CD4-positive, alpha-beta T cell (primary cell): ENCODE data around the gene VIPR1. TPM values are rescaled to one million over a fixed set of nuclear protein-coding genes. Genes with fewer than 3 reads are reported as not detected.

Source experiments
- ATAC-seq: fragments of 200-7000 bp; cut with Tn5 transposase; one replicate; pipeline ENCODE4 v1.10.0; 2022; ENCODE audit warnings: mild to moderate bottlenecking; ENCODE audit not compliant: poor library complexity
- CTCF ChIA-PET: fragments of 350-600 bp; sonication (Branson Sonifier 250); formaldehyde crosslinking; loops from one replicate; lab custom pipeline; 2021; ENCODE audit warnings: antibody characterized with exemption, inconsistent platforms; lab: Charles Lee
- POLR2A ChIA-PET: fragments of 350-600 bp; sonication (Branson Sonifier 250); formaldehyde crosslinking; loops from one replicate; lab custom pipeline; 2021; ENCODE audit warnings: antibody characterized with exemption, inconsistent platforms; lab: Charles Lee
- DNase-seq, 14 experiments: peaks; one replicate each; pipeline ENCODE4 v3.0.0-alpha.2; 2013 to 2020; ENCODE audit warnings: mixed read lengths in 2 of 14
- H3K27ac ChIP-seq, 2 donors: one replicate each; pipeline versions ENCODE4 v1.5.1 to v1.7.0; 2013; ENCODE audit warnings: low read length in 2 of 2, low read depth in 1 of 2, mild to moderate bottlenecking in 1 of 2
- H3K27me3 ChIP-seq, 2 experiments: 1 replicate in 1 of 2; 2 replicates in 1 of 2; pipeline versions ENCODE4 v1.6.1 to v1.7.0; 2013; ENCODE audit warnings: low read length in 2 of 2, control low read depth in 1 of 2, mild to moderate bottlenecking in 1 of 2, moderate library complexity in 1 of 2; ENCODE audit not compliant: insufficient read depth in 2 of 2, control insufficient read depth in 1 of 2
- H3K36me3 ChIP-seq: one replicate; pipeline ENCODE4 v1.6.1; 2013; ENCODE audit warnings: low read length, control low read depth; ENCODE audit not compliant: insufficient read depth
- H3K4me1 ChIP-seq: one replicate; pipeline ENCODE4 v1.6.1; 2013; ENCODE audit warnings: low read length, control low read depth; ENCODE audit not compliant: insufficient read depth
- H3K4me3 ChIP-seq: one replicate; pipeline ENCODE4 v1.5.1; 2013; ENCODE audit warnings: mild to moderate bottlenecking, low read length, moderate library complexity
- H3K9me3 ChIP-seq, 2 experiments: 1 replicate in 1 of 2; 2 replicates in 1 of 2; pipeline versions ENCODE4 v1.6.1 to v1.7.0; 2013; ENCODE audit warnings: low read length in 2 of 2, mild to moderate bottlenecking in 2 of 2, control low read depth in 1 of 2, moderate library complexity in 1 of 2; ENCODE audit not compliant: control insufficient read depth in 1 of 2, insufficient read depth in 1 of 2
- H3K27ac Mint-ChIP-seq: one replicate; pipeline ENCODE4 v1.8.0; 2020; ENCODE audit warnings: mixed read lengths
- H3K27me3 Mint-ChIP-seq: one replicate; pipeline ENCODE4 v1.8.0; 2021; ENCODE audit warnings: mixed read lengths
- H3K36me3 Mint-ChIP-seq: one replicate; pipeline ENCODE4 v1.8.0; 2021; ENCODE audit warnings: low read depth, mixed read lengths
- H3K4me1 Mint-ChIP-seq: one replicate; pipeline ENCODE4 v1.8.0; 2021; ENCODE audit warnings: low read depth, mixed read lengths
- H3K4me3 Mint-ChIP-seq: one replicate; pipeline ENCODE4 v1.8.0; 2020; ENCODE audit warnings: mild to moderate bottlenecking, mixed read lengths
- H3K9me3 Mint-ChIP-seq: one replicate; pipeline ENCODE4 v1.8.0; 2020; ENCODE audit warnings: mixed read lengths
- intact Hi-C, 2 experiments: fragments of 100-400 bp; cut with DNase I in 1 of 2; cut with micrococcal nuclease in 1 of 2; formaldehyde crosslinking; loops; one replicate each; pipeline versions ENCODE4 v1.15.1 to v1.9.0; 2023 to 2025; cut with DNase I, micrococcal nuclease
- total RNA-seq, 174 experiments: library from RNA in 2 of 174; stranded (reverse) in 2 of 174; gene quantifications; one replicate each; pipeline ENCODE4 v1.2.3 and lab custom pipeline; 2021 to 2026
- TF ChIP-seq, protein P1 (sequence below): fragments of 200-600 bp; IDR thresholded peaks from one replicate; pipeline ENCODE4 v1.8.0; 2022; ENCODE audit warnings: antibody characterized with exemption, mild to moderate bottlenecking

The VIPR1 gene
- total RNA-seq, 2 experiments from 2014 or later = 66.8 to 67.6 TPM

- H3K4me3 ChIP-seq = no peak overlapping the region
- Mint-ChIP-seq H3K27ac (no peak overlapping the region), H3K36me3 (peaks cover 9% of the 10 kb centered on the region), H3K9me3 (no peaks in the 10 kb centered on the region), H3K4me1 (peaks cover 29% of the 10 kb centered on the region), H3K4me3 (no peak overlapping the region), H3K27me3 (no peaks in the 10 kb centered on the region)
- CTCF ChIA-PET = no interaction called here
- H3K9me3 ChIP-seq = no peaks in the 10 kb centered on the region
- H3K27ac ChIP-seq = no peak overlapping the region
- TF ChIP-seq, protein P1, sequence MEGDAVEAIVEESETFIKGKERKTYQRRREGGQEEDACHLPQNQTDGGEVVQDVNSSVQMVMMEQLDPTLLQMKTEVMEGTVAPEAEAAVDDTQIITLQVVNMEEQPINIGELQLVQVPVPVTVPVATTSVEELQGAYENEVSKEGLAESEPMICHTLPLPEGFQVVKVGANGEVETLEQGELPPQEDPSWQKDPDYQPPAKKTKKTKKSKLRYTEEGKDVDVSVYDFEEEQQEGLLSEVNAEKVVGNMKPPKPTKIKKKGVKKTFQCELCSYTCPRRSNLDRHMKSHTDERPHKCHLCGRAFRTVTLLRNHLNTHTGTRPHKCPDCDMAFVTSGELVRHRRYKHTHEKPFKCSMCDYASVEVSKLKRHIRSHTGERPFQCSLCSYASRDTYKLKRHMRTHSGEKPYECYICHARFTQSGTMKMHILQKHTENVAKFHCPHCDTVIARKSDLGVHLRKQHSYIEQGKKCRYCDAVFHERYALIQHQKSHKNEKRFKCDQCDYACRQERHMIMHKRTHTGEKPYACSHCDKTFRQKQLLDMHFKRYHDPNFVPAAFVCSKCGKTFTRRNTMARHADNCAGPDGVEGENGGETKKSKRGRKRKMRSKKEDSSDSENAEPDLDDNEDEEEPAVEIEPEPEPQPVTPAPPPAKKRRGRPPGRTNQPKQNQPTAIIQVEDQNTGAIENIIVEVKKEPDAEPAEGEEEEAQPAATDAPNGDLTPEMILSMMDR = no peak
- intact Hi-C loops = no loop called here
- no peak for ATAC-seq
- POLR2A ChIA-PET = interaction anchor here (0.6 to 1.4 kb wide), 3 partner anchors 12 to 50 kb away, joined by 3 to 4 read pairs (median 4); partner anchors contain the start of gene VIPR1
- DNase-seq = no peak
- no peaks in the 10 kb centered on the region for H3K36me3 ChIP-seq
- peaks cover 27% of the 10 kb centered on the region for H3K4me1 ChIP-seq
- H3K27me3 ChIP-seq = no peaks in the 10 kb centered on the region
Measured at GRCh38 chr3:42541079-42541478, 38.6 kb downstream of the VIPR1 start.

GRCh38 chr3:42544492-42545283, 42.2 kb downstream of the VIPR1 start:
- Histone ChIP-seq H3K4me3 (no peak overlapping the region), H3K4me1 (peaks cover 20% of the 10 kb centered on the region), H3K27ac (no peak overlapping the region), H3K9me3 (no peaks in the 10 kb centered on the region), H3K36me3 (peaks cover 4% of the 10 kb centered on the region), H3K27me3 (no peaks in the 10 kb centered on the region)
- TF ChIP-seq, protein P1 = no peak
- Mint-ChIP-seq H3K9me3 (no peaks in the 10 kb centered on the region), H3K27me3 (no peaks in the 10 kb centered on the region), H3K4me1 (peaks cover 14% of the 10 kb centered on the region), H3K27ac (no peak overlapping the region), H3K36me3 (peaks cover 18% of the 10 kb centered on the region), H3K4me3 (no peak overlapping the region)
- no peak for ATAC-seq
- ChIA-PET POLR2A (interaction anchor here (1.4 to 2.9 kb wide), 2 partner anchors 9 to 43 kb away, joined by 5 to 11 read pairs; partner anchors contain the start of gene VIPR1), CTCF (interaction anchor here (1.5 to 1.9 kb wide), 2 partner anchors 8 to 43 kb away, joined by 3 to 5 read pairs; no protein-coding TSS in a partner anchor)
- DNase-seq = no peak
- intact Hi-C loops = loop anchor here in 1 of 2 experiments (5.0 kb wide), 1 partner anchor 297 kb away; no protein-coding TSS in a partner anchor

- H3K4me3 ChIP-seq = no peak overlapping the region
Measured at GRCh38 chr3:42545284-42545900, 42.9 kb downstream of the VIPR1 start.

More at GRCh38 chr3:42545284-42545900, 42.9 kb downstream of the VIPR1 start:
- H3K4me1 Mint-ChIP-seq = peaks cover 8% of the 10 kb centered on the region
- H3K36me3 Mint-ChIP-seq = peaks cover 25% of the 10 kb centered on the region
- H3K9me3 Mint-ChIP-seq = no peaks in the 10 kb centered on the region
- H3K27ac Mint-ChIP-seq = no peak overlapping the region
- intact Hi-C loops = loop anchor here in 1 of 2 experiments (5.0 kb wide), 1 partner anchor 298 kb away; no protein-coding TSS in a partner anchor
- Histone ChIP-seq H3K27me3 (no peaks in the 10 kb centered on the region), H3K36me3 (peaks cover 4% of the 10 kb centered on the region), H3K4me1 (peaks cover 12% of the 10 kb centered on the region), H3K27ac (no peak overlapping the region), H3K9me3 (no peaks in the 10 kb centered on the region)
- DNase-seq (no peak), ATAC-seq (no peak)
- TF ChIP-seq, protein P1 = no peak
- no peaks in the 10 kb centered on the region for H3K27me3 Mint-ChIP-seq
- CTCF ChIA-PET = interaction anchor here (1.5 to 1.9 kb wide), 2 partner anchors 9 to 44 kb away, joined by 3 to 5 read pairs; no protein-coding TSS in a partner anchor
- H3K4me3 Mint-ChIP-seq = no peak overlapping the region
- POLR2A ChIA-PET = interaction anchor here (1.4 to 2.9 kb wide), 2 partner anchors 9 to 44 kb away, joined by 5 to 11 read pairs; partner anchors contain the start of gene VIPR1
